A673 (cell line): ENCODE results near the gene SPAM1.

Experiments
- CTCF ChIP-seq: fragments of 300-800, 200-600 bp; sonication (generic); conservative IDR thresholded peaks from 2 replicates; pipeline ENCODE4 v1.5.1; 2017; ENCODE audit warnings: low read depth, mild to moderate bottlenecking, antibody characterized with exemption, low read length, moderate library complexity, mixed read lengths
- EZH2 ChIP-seq: fragments of 200-600 bp; sonication (generic); IDR thresholded peaks from 2 replicates; pipeline ENCODE4 v1.6.1; 2017; ENCODE audit warnings: borderline replicate concordance, low read depth, mild to moderate bottlenecking, mixed read lengths, antibody characterized with exemption, low read length; ENCODE audit not compliant: poor library complexity, severe bottlenecking

GRCh38 chr7:123935436-123936381 is 10.7 kb downstream of the SPAM1 start:
- TF ChIP-seq CTCF (no peak), EZH2 (no peak)
